Retinal pigment epithelial cell (primary cell): ENCODE results near the gene SYTL1.
A peak's percentile ranks its signal among the peaks of the same experiment; 100 is the strongest.

Experiments
- DNase-seq: peaks from one replicate; pipeline ENCODE4 v3.0.0-alpha.2; 2010; ENCODE audit warnings: low read depth
- H3K4me3 ChIP-seq: 2 replicates; pipeline ENCODE4 v1.5.1; 2011; ENCODE audit warnings: mild to moderate bottlenecking, low read length, control low read depth, moderate library complexity
- TF ChIP-seq, protein P1 (sequence below): conservative IDR thresholded peaks from 2 replicates; pipeline ENCODE4 v1.5.1; 2011; ENCODE audit warnings: low read depth, low read length, control low read depth, inconsistent platforms

The SYTL1 gene, protein sequence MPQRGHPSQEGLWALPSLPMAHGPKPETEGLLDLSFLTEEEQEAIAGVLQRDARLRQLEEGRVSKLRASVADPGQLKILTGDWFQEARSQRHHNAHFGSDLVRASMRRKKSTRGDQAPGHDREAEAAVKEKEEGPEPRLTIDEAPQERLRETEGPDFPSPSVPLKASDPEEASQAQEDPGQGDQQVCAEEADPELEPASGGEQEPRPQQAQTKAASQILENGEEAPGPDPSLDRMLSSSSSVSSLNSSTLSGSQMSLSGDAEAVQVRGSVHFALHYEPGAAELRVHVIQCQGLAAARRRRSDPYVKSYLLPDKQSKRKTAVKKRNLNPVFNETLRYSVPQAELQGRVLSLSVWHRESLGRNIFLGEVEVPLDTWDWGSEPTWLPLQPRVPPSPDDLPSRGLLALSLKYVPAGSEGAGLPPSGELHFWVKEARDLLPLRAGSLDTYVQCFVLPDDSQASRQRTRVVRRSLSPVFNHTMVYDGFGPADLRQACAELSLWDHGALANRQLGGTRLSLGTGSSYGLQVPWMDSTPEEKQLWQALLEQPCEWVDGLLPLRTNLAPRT

DNA sequence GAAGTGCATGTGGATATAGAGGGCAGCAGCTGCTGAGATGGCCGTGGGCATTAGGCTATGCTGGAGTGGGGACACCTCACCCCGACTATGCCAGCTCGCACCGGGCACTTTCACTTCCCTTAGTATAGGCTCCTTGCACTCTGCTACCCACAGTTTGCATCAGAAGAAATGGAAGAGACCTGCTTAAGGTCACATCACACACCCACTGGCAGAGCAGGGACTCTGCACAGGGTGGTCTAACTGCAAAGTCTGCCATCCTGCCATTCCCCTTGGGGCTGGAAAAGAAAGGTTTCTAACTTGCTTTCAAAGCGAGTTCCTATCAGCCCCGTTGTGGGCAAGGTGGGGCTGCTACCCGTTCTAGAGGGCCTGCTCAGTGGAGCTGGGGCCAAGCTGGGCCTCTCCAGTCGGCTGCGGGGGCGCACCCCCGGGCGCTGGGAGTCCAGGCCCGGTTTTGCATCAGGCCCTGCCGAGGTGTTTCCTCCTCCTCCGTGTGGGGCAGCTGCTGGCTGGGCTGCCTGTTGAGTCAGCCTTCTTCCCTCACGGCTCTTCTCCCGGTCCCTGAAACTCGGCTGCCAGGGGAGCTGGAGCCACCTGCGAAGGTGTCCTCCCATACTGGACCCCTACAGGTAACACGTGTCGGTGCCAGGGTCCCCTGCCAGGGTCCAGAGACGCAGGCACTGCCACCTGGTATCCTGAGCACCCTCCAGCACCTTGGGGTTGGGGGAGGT lies at the start of gene SYTL1:
Gene SYTL1 (plus strand): TSS at position 498 of the 728 bp plus-strand sequence. CDS start 3,313 bp downstream, outside the sequence.
- DNase-seq = no peak
- TF ChIP-seq, protein P1, sequence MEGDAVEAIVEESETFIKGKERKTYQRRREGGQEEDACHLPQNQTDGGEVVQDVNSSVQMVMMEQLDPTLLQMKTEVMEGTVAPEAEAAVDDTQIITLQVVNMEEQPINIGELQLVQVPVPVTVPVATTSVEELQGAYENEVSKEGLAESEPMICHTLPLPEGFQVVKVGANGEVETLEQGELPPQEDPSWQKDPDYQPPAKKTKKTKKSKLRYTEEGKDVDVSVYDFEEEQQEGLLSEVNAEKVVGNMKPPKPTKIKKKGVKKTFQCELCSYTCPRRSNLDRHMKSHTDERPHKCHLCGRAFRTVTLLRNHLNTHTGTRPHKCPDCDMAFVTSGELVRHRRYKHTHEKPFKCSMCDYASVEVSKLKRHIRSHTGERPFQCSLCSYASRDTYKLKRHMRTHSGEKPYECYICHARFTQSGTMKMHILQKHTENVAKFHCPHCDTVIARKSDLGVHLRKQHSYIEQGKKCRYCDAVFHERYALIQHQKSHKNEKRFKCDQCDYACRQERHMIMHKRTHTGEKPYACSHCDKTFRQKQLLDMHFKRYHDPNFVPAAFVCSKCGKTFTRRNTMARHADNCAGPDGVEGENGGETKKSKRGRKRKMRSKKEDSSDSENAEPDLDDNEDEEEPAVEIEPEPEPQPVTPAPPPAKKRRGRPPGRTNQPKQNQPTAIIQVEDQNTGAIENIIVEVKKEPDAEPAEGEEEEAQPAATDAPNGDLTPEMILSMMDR = no peak
- peak within 1 kb of the TSS; percentile 10 for H3K4me3 ChIP-seq

DNA sequence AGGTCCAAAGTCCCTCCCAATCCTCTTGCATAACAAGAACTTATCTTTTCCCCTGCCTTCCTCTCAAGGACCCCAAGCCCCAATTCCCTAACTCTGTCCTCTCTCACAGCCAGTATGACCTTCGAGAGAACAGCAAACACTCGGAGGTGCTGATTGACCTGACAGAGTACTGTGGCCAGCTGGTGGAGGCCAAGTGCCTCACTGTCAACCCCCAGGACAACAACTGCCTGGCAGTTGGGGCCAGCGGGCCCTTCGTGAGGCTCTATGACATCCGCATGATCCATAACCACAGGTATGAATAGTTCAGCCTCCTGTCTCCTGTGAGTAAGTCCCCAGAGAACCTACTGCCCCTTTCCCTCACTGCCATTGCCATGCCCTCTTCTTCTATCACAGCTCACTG lies 49.7 kb upstream of the SYTL1 start:
- TF ChIP-seq, protein P1 = no peak
- no peak overlapping the region for H3K4me3 ChIP-seq
- no peak for DNase-seq

DNA sequence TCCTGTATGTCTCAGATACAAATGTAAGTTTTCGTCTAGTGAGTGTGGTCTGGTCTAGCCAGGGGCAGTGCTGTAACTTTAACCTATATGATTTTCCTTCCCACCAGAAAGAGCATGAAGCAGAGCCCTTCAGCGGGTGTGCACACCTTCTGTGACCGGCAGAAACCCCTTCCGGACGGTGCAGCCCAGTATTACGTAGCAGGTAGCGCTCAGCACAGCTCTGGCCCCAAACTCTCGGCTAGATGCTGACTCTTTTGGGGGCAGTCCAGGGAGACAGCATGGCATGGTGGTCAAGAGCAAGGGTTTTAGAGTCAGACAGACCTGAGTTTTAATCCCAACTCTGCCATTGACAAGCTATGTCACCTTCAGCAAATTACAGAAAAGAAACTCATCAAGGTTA lies 47.9 kb upstream of the SYTL1 start:
- no peak overlapping the region for H3K4me3 ChIP-seq
- DNase-seq = no peak
- TF ChIP-seq, protein P1 = no peak

DNA sequence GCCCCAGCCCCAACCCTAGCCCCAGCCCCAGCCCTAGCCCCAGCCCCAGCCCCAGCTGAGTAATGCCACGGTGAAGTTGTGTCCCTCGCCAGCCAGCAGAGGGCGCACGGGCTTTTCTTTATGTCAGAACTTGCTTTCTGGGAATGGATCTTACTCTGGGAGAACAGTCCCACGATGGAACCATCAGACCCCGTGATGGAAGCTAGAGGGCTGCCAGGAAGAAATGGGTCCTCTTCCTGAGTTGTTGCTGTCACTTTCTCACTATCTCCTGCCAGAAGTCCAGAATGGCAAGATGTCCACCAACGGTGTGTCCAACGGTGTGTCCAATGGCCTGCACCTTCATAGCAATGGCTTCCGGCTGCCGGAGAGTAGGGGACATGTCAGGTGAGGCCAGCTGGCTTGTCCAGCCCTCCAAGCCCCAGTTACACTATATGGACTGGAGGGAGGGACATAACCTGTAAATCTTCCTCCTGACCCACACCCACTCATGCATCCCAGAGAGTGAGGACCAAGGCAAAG lies 45.0 kb upstream of the SYTL1 start:
- H3K4me3 ChIP-seq = no peak overlapping the region
- TF ChIP-seq, protein P1 = peak; percentile 77
- no peak for DNase-seq

DNA sequence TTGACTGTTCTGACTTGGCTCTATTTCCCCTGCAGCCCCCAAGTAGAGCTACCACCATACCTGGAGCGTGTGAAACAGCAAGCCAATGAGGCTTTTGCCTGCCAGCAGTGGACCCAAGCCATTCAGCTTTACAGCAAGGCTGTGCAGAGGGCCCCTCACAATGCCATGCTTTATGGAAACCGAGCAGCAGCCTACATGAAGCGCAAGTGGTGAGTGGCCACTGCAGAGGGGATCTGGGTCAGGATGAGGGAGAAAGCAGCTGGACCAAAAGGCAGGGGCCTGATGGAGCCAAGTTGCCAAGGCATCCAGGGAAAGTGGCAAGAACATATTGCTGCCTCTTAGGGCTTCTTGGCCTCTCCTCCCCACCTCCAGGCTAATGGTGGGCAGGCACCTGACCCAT lies 43.9 kb upstream of the SYTL1 start:
- TF ChIP-seq, protein P1 = no peak
- H3K4me3 ChIP-seq = no peak overlapping the region
- no peak for DNase-seq

DNA sequence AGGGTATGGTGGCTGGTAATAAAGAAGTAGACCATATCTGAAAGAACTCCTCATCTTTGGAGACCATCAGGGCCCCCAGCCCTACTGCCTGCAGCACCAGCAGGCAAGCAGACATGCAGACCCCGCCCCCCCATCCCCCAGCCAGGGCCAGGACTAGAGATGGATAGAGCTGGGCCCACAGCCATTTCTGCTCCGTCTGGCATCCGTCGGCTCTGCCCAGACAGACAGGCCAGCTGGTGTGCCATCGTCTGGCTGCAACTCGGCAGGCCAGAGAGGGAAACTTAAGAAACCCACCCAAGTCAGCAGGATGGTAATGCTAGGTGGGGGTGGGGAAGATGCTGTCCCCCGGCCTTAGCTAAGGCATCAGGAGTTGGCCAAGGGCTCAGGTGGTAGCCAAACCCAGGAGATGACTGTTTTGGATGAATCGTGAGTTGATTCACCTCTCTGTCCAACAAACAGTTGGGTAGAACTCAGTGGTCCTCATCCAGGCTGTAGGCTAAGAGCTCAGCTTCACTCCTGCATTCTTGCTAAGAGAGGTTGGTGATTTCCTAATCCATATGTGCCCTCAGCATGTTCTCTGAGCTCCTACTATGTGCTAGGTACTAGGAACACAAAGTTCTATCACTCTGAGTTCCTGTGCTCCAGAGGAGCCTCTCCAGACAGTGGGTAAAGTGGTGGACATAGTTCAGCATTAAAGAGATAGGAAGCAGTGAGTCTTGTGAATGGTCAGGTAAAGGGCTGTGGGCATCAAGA lies 43.0 kb upstream of the SYTL1 start:
- DNase-seq = no peak
- no peak overlapping the region for H3K4me3 ChIP-seq
- TF ChIP-seq, protein P1 = no peak
